Ishikawa (cell line): Measurements from ENCODE around the gene MCOLN2.

Experiments
- CEBPB ChIP-seq: IDR thresholded peaks from 2 replicates; pipeline ENCODE4 v1.6.1; 2012
- TAF1 ChIP-seq: IDR thresholded peaks from 2 replicates; pipeline ENCODE4 v1.6.1; 2012; ENCODE audit warnings: low read depth, mild to moderate bottlenecking

GRCh38 chr1:84899969-84900368 lies 96.9 kb downstream of the MCOLN2 start:
- TF ChIP-seq CEBPB (no peak), TAF1 (no peak)
